HepG2 (cell line): Measurements from ENCODE around the gene SLC35E4. TPM values are rescaled to one million over a fixed set of nuclear protein-coding genes. Genes with fewer than 3 reads are reported as not detected.

ENCODE experiments used
- ATAC-seq: fragments of 200-7000 bp; cut with Tn5 transposase; 3 replicates; pipeline ENCODE4 v1.9.1; 2020; ENCODE audit warnings: mild to moderate bottlenecking, moderate library complexity
- BruUV-seq: library from RNA; stranded (reverse); fragments of 400-500 nt; replicated peaks from 2 replicates; lab custom pipeline; 2021; lab: Mats Ljungman, UMichigan
- CTCF ChIA-PET: fragments of 300-600 bp; formaldehyde crosslinking; extraction: SDS; loops from one replicate; lab custom pipeline; 2021; ENCODE audit warnings: low total read pairs, inconsistent platforms, low intra/inter-chr PET ratio; lab: Yijun Ruan, JAX
- POLR2A ChIA-PET: fragments of 350-600 bp; sonication (Branson Sonifier 250); formaldehyde crosslinking; loops from one replicate; lab custom pipeline; 2020; ENCODE audit warnings: antibody characterized with exemption, inconsistent platforms; lab: Yijun Ruan, JAX
- DNase-seq: peaks from one replicate; pipeline ENCODE4 v3.0.0-alpha.2; 2015; ENCODE audit warnings: low spot score
- FAIRE-seq: peaks from 3 replicates; lab custom pipeline; 2011; peaks lifted over from hg19 to GRCh38; lab: Jason Lieb, UNC
- H2AFZ ChIP-seq: one replicate; pipeline ENCODE4 v1.6.1; 2011; ENCODE audit warnings: low read length, inconsistent platforms
- H3K27ac ChIP-seq: fragments of 300-600 bp; 3 replicates; pipeline ENCODE4 v1.8.0; 2011; ENCODE audit warnings: mixed run types, mild to moderate bottlenecking, mixed read lengths, low read length, inconsistent platforms; ENCODE audit not compliant: insufficient read depth; ENCODE audit errors: extremely low read length
- H3K27me3 ChIP-seq, 2 experiments: fragments of 200-600 bp in 1 of 2; 2 replicates in 1 of 2; 3 replicates in 1 of 2; pipeline versions ENCODE4 v1.6.0 to v1.8.0; 2011; ENCODE audit warnings: low read length in 2 of 2, mild to moderate bottlenecking in 2 of 2, moderate library complexity in 2 of 2, inconsistent platforms in 1 of 2; ENCODE audit not compliant: insufficient read depth in 2 of 2, control insufficient read depth in 1 of 2
- H3K36me3 ChIP-seq, 2 experiments: fragments of 200-600 bp in 1 of 2; replicated peaks in 1 of 2; 2 replicates in 1 of 2; 3 replicates in 1 of 2; pipeline versions ENCODE4 v1.5.1 to v1.8.0; 2011; ENCODE audit warnings: low read length in 2 of 2, inconsistent platforms in 1 of 2; ENCODE audit not compliant: insufficient read depth in 2 of 2, control insufficient read depth in 1 of 2
- H3K4me1 ChIP-seq: 2 replicates; pipeline ENCODE4 v1.5.1; 2012; ENCODE audit warnings: low read length, inconsistent platforms; ENCODE audit not compliant: insufficient read depth
- H3K4me2 ChIP-seq: 2 replicates; pipeline ENCODE4 v1.6.0; 2011; ENCODE audit warnings: low read depth, low read length, inconsistent platforms
- H3K4me3 ChIP-seq, 3 experiments: fragments of 200-600 bp in 1 of 3; sonication (generic), shearing (Covaris generic) in 1 of 3; replicated peaks in 1 of 3; 2 replicates each; pipeline ENCODE4 v1.5.1; 2011 to 2016; ENCODE audit warnings: low read length in 3 of 3, inconsistent platforms in 2 of 3, low read depth in 2 of 3, mild to moderate bottlenecking in 2 of 3, control low read depth in 1 of 3, mixed read lengths in 1 of 3; ENCODE audit not compliant: insufficient read depth in 1 of 3
- H3K79me2 ChIP-seq: one replicate; pipeline ENCODE4 v1.6.1; 2011; ENCODE audit warnings: low read length, inconsistent platforms; ENCODE audit not compliant: insufficient read depth
- H3K9ac ChIP-seq: 2 replicates; pipeline ENCODE4 v1.6.0; 2011; ENCODE audit warnings: mild to moderate bottlenecking, low read depth, low read length, inconsistent platforms; ENCODE audit not compliant: insufficient read depth
- H3K9me3 ChIP-seq: 2 replicates; pipeline ENCODE4 v1.5.1; 2012; ENCODE audit warnings: mild to moderate bottlenecking, low read length
- H4K20me1 ChIP-seq: 2 replicates; pipeline ENCODE4 v1.6.0; 2011; ENCODE audit warnings: inconsistent platforms, mild to moderate bottlenecking, low read length, moderate library complexity; ENCODE audit not compliant: insufficient read depth
- CENPX ChIP-seq: sonication (generic); formaldehyde crosslinking; IDR thresholded peaks from 2 replicates; pipeline ENCODE4 v1.9.0; 2021; ENCODE audit warnings: mild to moderate bottlenecking, missing genetic modification reagents, moderate library complexity
- DPF2 ChIP-seq: sonication (generic); formaldehyde crosslinking; IDR thresholded peaks from 2 replicates; pipeline ENCODE4 v1.4.0; 2020; ENCODE audit warnings: mild to moderate bottlenecking, low read depth, missing genetic modification reagents, borderline replicate concordance
- KAT2B ChIP-seq: fragments of 150-350 bp; IDR thresholded peaks from 2 replicates; pipeline ENCODE4 v1.6.1; 2014; ENCODE audit warnings: low read depth, low read length, borderline replicate concordance
- MED1 ChIP-seq: sonication (generic); formaldehyde crosslinking; IDR thresholded peaks from 2 replicates; pipeline ENCODE4 v1.4.0; 2020; ENCODE audit warnings: missing genetic modification reagents
- NRL ChIP-seq: sonication (generic); formaldehyde crosslinking; IDR thresholded peaks from 2 replicates; pipeline ENCODE4 v1.5.0; 2020; ENCODE audit warnings: missing genetic modification reagents, mild to moderate bottlenecking, moderate library complexity, borderline replicate concordance
- SIX1 ChIP-seq: sonication (generic); formaldehyde crosslinking; IDR thresholded peaks from 2 replicates; pipeline ENCODE4 v1.4.0; 2020; ENCODE audit warnings: missing genetic modification reagents, borderline replicate concordance
- SOX6 ChIP-seq, 2 experiments: fragments of 450-650 bp in 1 of 2; sonication (generic) in 1 of 2; formaldehyde crosslinking in 1 of 2; IDR thresholded peaks; 2 replicates each; pipeline versions ENCODE4 v1.4.0 to v1.6.1; 2017 to 2020; ENCODE audit warnings: antibody characterized with exemption in 1 of 2, mild to moderate bottlenecking in 1 of 2, missing genetic modification reagents in 1 of 2
- SRSF4 ChIP-seq: fragments of 200-400 bp; formaldehyde crosslinking; IDR thresholded peaks from one replicate; pipeline ENCODE4 v1.6.1; 2018; ENCODE audit warnings: mild to moderate bottlenecking, low read depth, low read length, moderate library complexity; ENCODE audit not compliant: poor library complexity, severe bottlenecking
- TARDBP ChIP-seq: sonication (generic); formaldehyde crosslinking; IDR thresholded peaks from 2 replicates; pipeline ENCODE4 v1.8.0; 2022; ENCODE audit warnings: mild to moderate bottlenecking, missing genetic modification reagents
- TBP ChIP-seq: sonication (generic); formaldehyde crosslinking; IDR thresholded peaks from 2 replicates; pipeline ENCODE4 v1.5.0; 2020; ENCODE audit warnings: missing genetic modification reagents
- TOE1 ChIP-seq: sonication (generic); formaldehyde crosslinking; IDR thresholded peaks from 2 replicates; pipeline ENCODE4 v1.4.0; 2020; ENCODE audit warnings: mild to moderate bottlenecking, missing genetic modification reagents
- ZBTB42 ChIP-seq: sonication (generic); formaldehyde crosslinking; IDR thresholded peaks from 2 replicates; pipeline ENCODE4 v1.5.0; 2020; ENCODE audit warnings: mild to moderate bottlenecking, missing genetic modification reagents
- ZC3H4 ChIP-seq: sonication (generic); formaldehyde crosslinking; IDR thresholded peaks from 2 replicates; pipeline ENCODE4 v1.4.0; 2020; ENCODE audit warnings: missing genetic modification reagents, borderline replicate concordance
- ZIK1 ChIP-seq: sonication (generic); formaldehyde crosslinking; IDR thresholded peaks from 2 replicates; pipeline ENCODE4 v1.5.0; 2020; ENCODE audit warnings: mild to moderate bottlenecking, low read depth, missing genetic modification reagents, borderline replicate concordance
- ZNF207 ChIP-seq: fragments of 450-650 bp; IDR thresholded peaks from 2 replicates; pipeline ENCODE4 v1.6.1; 2016; ENCODE audit warnings: antibody characterized with exemption, borderline replicate concordance
- ZNF432 ChIP-seq: sonication (generic); formaldehyde crosslinking; IDR thresholded peaks from 2 replicates; pipeline ENCODE4 v1.5.0; 2020; ENCODE audit warnings: missing genetic modification reagents, mild to moderate bottlenecking, borderline replicate concordance
- ZNF615 ChIP-seq: sonication (generic); formaldehyde crosslinking; IDR thresholded peaks from 2 replicates; pipeline ENCODE4 v1.5.0; 2020; ENCODE audit warnings: mild to moderate bottlenecking, missing genetic modification reagents, borderline replicate concordance
- WGBS: methylation state at CpG from one replicate; pipeline ENCODE4 v1.1.6; 2017; ENCODE audit warnings: low lambda C conversion rate; 5-methylcytosine and 5-hydroxymethylcytosine counted together
- in situ Hi-C: cut with HindIII; loops from 2 replicates; pipeline ENCODE4 v1.10.0; 2017; ENCODE audit warnings: low pct_unique_long_range_greater_than_20kb; ENCODE audit not compliant: extremely low pct_ligation_motif_present
- intact Hi-C: fragments of 100-400 bp; cut with micrococcal nuclease; formaldehyde crosslinking; loops from one replicate; pipeline ENCODE4 v1.10.0; 2022; ENCODE audit not compliant: unreplicated experiment
- polyA plus RNA-seq, 8 experiments: library from polyadenylated mRNA; depleted of rRNA in 3 of 8; stranded (reverse) in 7 of 8; unstranded in 1 of 8; fragments of >200 nt; fragmentation: Illumina TruSeq in 4 of 8; extraction: Trizol in 4 of 8; gene quantifications; 2 replicates each; pipeline versions ENCODE4 v1.2.1 to v1.2.3, GENCODE V29; 2011 to 2016; ENCODE audit warnings: low read depth in 4 of 8, missing spikeins in 1 of 8, mixed read lengths in 1 of 8; ENCODE audit not compliant: insufficient read depth in 1 of 8
- total RNA-seq, 5 experiments: library from RNA; depleted of rRNA; stranded (reverse); fragments of >200 nt; fragmentation: Illumina TruSeq; extraction: Trizol; gene quantifications; 2 replicates each; pipeline ENCODE4 v1.2.3, GENCODE V29; 2016; ENCODE audit warnings: low read depth in 1 of 5
- TF ChIP-seq, protein P1 (sequence below): sonication (generic); formaldehyde crosslinking; IDR thresholded peaks from 2 replicates; pipeline ENCODE4 v1.4.0; 2020; ENCODE audit warnings: low read depth, missing genetic modification reagents
- TF ChIP-seq, protein P2 (sequence below): sonication (generic); formaldehyde crosslinking; IDR thresholded peaks from 2 replicates; pipeline ENCODE4 v1.5.1; 2020; ENCODE audit warnings: mild to moderate bottlenecking, missing genetic modification reagents

SLC35E4 gene
- total and polyA plus RNA-seq, 2 of the 13 experiments (the other 11 are each of a cell fraction or from before 2014, with no cell fraction given): 0.07 to 0.15 TPM

DNA sequence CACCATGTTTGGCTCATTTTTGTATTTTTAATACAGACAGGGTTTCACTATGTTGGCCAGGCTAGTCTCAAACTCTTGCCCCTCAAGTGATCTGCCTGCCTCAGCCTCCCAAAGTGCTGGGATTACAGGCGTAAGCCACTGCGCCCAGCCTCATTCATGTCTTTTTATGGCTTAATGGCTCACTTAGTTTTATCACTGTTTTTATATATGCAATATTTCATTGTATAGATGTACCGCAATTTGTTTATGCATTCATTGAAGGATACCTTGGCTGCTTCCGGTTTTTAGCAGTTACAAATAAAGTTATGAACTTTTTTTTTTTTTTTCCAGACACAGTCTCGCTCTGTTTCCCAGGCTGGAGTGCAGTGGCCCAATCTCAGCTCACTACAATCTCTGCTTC is 34.1 kb upstream of the SLC35E4 start:
- BruUV-seq: no TSS peak
- Histone ChIP-seq H3K27ac (no peak overlapping the region), H3K27me3 (peaks cover 0 to 3% of the 10 kb centered on the region in 2 experiments; a peak in 1 of 5 replicates), H2AFZ (no peak overlapping the region), H3K4me3 (no peak overlapping the region), H3K79me2 (no peaks in the 10 kb centered on the region), H3K36me3 (no peaks in the 10 kb centered on the region), H3K4me2 (no peak overlapping the region), H4K20me1 (no peaks in the 10 kb centered on the region), H3K9me3 (no peaks in the 10 kb centered on the region), H3K9ac (no peak overlapping the region), H3K4me1 (peaks cover 13% of the 10 kb centered on the region)
- WGBS: 39% methylated on average over 5 of the region's 5 CpGs
- ChIA-PET POLR2A (no interaction called here), CTCF (no interaction called here)
- FAIRE-seq (no peak), ATAC-seq (no peak), DNase-seq (no peak)
- in situ Hi-C loops (no loop called here), intact Hi-C loops (no loop called here)
- TF ChIP-seq MED1 (CRISPR knock-in tag) (no peak), TARDBP (CRISPR knock-in tag) (no peak), ZNF207 (no peak), KAT2B (no peak), ZNF615 (CRISPR knock-in tag) (no peak), DPF2 (CRISPR knock-in tag) (no peak), SIX1 (CRISPR knock-in tag) (no peak), SRSF4 (no peak), NRL (CRISPR knock-in tag) (no peak), ZC3H4 (CRISPR knock-in tag) (no peak), ZIK1 (CRISPR knock-in tag) (no peak), TBP (CRISPR knock-in tag) (no peak), ZBTB42 (CRISPR knock-in tag) (no peak), CENPX (CRISPR knock-in tag) (no peak), SOX6 (IDR thresholded peaks at IDR 0.05) (no peak), SOX6 (CRISPR knock-in tag; IDR thresholded peaks at IDR 0.05) (no peak), ZNF432 (CRISPR knock-in tag) (no peak), TOE1 (CRISPR knock-in tag) (no peak)
- TF ChIP-seq, protein P1, sequence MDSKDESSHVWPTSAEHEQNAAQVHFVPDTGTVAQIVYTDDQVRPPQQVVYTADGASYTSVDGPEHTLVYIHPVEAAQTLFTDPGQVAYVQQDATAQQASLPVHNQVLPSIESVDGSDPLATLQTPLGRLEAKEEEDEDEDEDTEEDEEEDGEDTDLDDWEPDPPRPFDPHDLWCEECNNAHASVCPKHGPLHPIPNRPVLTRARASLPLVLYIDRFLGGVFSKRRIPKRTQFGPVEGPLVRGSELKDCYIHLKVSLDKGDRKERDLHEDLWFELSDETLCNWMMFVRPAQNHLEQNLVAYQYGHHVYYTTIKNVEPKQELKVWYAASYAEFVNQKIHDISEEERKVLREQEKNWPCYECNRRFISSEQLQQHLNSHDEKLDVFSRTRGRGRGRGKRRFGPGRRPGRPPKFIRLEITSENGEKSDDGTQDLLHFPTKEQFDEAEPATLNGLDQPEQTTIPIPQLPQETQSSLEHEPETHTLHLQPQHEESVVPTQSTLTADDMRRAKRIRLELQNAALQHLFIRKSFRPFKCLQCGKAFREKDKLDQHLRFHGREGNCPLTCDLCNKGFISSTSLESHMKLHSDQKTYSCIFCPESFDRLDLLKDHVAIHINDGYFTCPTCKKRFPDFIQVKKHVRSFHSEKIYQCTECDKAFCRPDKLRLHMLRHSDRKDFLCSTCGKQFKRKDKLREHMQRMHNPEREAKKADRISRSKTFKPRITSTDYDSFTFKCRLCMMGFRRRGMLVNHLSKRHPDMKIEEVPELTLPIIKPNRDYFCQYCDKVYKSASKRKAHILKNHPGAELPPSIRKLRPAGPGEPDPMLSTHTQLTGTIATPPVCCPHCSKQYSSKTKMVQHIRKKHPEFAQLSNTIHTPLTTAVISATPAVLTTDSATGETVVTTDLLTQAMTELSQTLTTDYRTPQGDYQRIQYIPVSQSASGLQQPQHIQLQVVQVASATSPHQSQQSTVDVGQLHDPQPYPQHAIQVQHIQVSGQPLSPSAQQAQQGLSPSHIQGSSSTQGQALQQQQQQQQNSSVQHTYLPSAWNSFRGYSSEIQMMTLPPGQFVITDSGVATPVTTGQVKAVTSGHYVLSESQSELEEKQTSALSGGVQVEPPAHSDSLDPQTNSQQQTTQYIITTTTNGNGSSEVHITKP (CRISPR knock-in tag): no peak
- TF ChIP-seq, protein P2, sequence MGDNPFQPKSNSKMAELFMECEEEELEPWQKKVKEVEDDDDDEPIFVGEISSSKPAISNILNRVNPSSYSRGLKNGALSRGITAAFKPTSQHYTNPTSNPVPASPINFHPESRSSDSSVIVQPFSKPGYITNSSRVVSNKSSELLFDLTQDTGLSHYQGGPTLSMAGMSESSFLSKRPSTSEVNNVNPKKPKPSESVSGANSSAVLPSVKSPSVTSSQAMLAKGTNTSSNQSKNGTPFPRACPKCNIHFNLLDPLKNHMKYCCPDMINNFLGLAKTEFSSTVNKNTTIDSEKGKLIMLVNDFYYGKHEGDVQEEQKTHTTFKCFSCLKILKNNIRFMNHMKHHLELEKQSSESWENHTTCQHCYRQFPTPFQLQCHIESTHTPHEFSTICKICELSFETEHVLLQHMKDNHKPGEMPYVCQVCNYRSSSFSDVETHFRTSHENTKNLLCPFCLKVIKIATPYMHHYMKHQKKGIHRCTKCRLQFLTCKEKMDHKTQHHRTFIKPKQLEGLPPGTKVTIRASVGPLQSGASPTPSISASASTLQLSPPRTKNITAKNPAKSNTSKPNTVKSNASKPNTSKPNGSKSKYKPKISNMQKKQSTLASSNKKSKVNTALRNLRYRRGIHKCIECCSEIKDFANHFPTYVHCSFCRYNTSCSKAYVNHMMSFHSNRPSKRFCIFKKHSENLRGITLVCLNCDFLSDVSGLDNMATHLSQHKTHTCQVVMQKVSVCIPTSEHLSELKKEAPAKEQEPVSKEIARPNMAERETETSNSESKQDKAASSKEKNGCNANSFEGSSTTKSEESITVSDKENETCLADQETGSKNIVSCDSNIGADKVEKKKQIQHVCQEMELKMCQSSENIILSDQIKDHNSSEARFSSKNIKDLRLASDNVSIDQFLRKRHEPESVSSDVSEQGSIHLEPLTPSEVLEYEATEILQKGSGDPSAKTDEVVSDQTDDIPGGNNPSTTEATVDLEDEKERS (CRISPR knock-in tag): no peak
